Putamen (tissue), 1 donor: Measurements from ENCODE around the gene MAGEA6.
"Not testable (repeated sequence)": the region's sequence is repeated elsewhere in the genome, so short reads cannot be mapped to it uniquely, and the experiment has no call there.

Experiments used
- DNase-seq: peaks from one replicate; pipeline ENCODE4 v3.0.0-alpha.2; 2016; ENCODE audit warnings: low spot score

MAGEA6 gene, protein sequence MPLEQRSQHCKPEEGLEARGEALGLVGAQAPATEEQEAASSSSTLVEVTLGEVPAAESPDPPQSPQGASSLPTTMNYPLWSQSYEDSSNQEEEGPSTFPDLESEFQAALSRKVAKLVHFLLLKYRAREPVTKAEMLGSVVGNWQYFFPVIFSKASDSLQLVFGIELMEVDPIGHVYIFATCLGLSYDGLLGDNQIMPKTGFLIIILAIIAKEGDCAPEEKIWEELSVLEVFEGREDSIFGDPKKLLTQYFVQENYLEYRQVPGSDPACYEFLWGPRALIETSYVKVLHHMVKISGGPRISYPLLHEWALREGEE

DNA sequence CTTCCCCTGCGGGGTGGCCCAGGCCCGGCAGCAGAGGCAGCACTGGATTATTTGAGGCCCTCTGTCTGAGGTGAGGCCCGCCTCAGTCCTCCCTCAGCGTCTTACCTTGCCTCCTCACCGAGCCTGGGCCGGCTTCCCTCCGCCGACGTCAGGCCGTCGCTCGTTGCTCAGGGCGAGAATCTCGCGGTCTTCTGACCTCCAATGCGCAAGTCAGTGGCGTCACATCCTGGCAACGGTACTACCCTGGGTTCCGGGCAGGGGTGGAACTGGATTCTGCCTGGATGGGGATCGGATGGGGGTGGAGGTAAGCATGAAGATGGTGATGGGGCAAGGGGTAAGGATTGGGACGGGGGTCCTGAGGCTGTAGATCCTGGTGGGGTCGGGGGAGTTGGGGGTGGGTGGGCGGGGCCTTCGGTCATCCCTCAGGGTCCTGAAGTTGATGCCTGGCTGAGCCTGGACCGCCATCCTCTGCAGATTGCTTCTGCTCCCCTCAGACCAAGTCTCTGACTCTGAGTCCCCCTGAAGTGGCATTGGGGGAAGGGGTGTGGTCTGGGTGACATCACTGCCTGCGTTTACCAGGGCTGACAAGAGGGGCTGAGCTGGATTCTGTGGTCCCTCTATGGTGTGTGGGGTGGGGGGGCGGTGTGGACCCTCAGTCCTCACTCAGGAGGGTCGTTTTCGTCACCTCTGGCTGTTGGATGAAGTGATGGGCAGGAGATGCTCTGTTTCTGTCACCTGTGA is at the start of gene MAGEA6:
Gene MAGEA6, minus strand, starts transcription at position 141 of the 741 bp plus-strand sequence. CDS start 2,039 bp downstream, outside the sequence.
- DNase-seq, result not testable (repeated sequence)

DNA sequence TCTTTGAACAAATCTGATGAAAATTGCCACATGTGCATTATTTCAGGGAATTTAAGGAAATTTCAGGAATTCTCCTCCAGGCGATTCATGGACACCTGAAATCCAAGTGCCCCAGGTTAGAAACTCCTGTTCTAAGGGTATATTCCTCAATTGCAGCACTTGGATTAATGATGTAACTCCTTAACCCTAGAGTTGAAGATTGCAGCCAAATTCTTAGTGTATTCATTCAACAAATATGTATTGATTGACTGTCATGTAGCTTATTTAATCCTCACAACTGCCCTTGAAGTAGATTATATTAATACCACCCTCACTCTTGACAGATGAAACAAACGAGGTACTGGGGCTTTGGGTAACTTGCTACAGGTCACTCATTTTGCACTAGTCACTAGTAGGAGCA is 49.8 kb upstream of the MAGEA6 start:
- DNase-seq, result no peak

DNA sequence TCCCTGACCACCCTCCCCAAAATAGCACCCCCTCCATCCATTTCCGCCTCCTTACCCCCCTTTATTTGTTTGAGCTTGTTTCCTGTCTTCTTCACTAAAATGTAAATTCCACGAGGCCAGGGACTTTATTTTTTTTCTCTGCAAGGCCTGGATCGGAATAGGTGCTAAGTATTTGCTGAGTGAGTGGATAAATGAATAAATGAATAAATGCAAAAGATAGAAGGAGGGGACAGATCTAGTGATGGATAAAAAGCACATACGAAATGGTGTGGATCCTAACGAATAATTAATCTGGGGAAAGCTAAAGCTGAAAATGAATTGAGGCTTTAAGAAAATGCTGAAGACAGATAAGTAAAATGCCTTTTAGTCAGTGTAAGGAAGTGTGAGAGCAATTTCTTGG is 48.9 kb upstream of the MAGEA6 start:
- no peak for DNase-seq

DNA sequence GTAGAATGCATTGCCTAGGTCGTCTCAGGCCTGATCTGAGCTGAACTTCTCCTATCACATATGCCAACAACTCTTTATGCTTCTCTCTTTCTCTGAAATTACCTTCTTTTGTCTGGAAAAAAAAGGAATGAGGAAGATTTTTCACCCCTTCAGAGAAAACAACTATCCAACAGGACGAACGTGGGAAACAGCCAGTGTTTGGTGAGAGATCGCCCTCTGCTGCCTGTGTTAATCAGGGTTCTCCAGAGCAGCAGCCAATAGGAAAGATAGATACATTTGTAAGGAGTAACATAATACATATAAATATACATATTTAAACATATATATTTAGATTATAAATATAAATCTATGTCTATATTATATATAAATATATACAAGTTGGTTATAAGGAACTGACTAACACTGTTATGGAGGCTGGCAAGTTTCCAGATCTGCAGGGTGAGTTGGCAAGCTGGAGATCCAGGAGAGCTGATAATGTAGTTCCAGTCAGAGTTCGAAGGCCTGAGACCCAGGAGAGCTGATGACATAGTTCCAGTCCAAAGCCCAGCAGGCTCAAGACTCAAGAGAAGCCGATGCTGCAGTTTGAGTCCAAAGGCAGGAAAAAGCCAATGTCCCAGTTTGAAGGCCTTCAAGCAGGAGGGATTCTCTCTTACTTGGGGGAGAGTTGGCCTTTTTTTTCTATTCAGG is 47.7 kb upstream of the MAGEA6 start:
- no peak for DNase-seq

DNA sequence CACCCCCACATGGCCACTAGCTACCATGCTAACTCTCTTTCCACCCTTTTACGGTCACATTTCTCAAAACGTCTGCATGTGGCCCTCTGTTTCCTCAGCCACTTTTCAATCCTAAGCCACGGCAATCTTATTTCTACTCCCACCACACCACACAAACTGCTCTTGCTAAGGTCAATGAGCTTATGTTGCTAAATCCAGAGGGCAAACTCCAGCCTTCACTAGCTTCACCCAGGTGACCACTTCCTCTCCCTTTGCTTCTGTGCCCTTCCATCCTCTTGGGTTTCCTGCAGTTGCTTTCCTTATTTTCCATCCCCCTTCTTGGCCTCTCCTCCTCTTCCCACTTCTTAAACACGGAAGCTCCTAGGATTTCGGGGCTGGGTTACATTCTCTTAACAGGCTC is 44.6 kb upstream of the MAGEA6 start:
- no peak for DNase-seq

DNA sequence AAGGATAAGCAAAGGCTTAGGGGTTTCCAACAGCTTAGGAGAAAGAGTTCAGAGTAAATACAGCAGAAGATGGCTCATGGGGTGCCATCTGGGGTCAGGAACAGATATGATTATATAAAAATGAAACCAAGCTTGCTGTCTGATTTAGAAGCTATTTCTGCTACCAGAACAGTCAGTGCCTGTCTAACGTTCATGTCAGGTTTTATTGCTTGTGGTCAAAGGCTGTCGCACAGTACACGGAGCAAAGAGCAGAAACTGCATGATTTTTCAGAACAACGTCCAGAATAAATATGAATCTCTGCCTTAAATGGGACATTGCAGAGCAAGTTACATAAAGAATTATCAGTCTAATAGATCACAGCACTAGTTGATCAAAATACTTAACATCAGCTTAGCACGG is 43.7 kb upstream of the MAGEA6 start:
- no peak for DNase-seq

DNA sequence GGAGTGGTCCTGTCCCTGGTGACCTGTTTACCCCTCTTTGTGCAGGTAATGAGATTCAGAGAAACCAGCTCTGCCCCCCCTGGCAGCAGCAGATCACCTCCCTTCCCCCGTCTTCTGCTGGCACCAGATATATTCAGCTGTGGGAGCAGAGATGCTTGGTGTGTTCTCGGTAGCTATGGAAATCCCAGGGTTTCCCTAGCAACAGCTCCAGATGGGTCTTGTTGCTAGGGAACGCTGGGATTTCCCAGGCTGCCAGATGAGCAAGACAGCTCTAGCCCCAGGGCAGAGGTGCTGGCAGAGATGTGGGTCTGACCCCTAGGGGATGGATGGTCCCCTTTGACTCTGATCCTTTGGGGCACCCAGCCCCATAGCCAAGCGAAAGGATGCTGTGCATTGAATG is 40.9 kb upstream of the MAGEA6 start:
- peak; percentile 28 for DNase-seq

DNA sequence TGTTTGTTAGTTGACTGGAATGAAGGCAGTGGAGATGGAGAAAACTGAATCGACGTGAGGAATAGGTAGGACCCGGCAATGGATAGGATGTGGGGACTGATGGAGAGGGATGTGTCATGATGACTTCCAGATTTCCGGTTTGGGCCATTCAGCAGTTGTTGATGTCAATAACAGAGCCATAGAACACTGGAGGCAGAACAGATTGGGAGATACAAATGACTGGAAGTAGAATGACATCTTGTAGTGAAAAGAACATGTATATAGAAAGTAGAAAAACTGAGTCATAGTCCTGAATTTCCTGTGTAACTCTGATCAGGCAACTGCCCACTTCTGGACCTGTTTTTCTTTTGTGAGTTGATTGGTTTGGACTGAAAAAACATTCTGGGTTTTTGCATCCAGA is 36.5 kb upstream of the MAGEA6 start:
- no peak for DNase-seq

DNA sequence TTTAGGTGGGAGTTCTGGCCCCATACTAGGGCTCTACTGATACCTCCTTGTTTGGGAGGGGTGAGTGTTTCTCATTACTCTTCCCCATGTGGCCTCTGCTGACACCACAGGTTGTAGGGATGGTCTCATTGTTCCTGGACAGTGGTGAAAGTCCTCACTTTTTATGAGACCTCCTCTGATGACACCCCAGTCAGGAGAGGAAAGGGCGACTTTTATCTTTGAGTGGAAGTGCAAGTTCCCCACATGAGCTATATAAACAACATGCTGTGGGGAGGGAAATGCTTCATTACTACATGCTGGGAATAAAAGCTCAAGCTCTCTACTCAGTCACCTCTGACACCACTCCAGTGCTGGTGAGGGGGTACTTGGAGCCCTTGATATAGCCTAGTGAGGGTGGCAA is 29.5 kb upstream of the MAGEA6 start:
- no peak for DNase-seq

DNA sequence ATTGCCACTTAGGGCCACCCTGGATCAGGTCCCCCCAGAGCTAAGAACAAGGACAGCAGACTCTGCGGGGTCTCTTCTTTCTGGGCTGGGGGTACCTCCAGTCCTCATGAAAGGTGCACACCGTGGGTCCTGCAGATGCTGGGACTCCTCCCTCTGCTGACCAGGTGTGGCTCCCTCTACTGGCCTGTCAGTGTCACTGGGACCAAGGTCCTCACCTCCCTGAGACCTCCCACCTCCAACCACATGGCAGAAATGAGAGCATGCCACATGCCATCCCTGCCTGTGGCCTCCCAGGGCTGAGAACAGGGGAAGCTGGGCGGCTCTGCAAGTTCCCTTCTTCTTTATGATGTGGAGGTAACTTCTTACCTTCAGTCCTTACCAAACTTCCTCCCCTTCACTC is 17.6 kb upstream of the MAGEA6 start:
- not testable (repeated sequence) for DNase-seq

DNA sequence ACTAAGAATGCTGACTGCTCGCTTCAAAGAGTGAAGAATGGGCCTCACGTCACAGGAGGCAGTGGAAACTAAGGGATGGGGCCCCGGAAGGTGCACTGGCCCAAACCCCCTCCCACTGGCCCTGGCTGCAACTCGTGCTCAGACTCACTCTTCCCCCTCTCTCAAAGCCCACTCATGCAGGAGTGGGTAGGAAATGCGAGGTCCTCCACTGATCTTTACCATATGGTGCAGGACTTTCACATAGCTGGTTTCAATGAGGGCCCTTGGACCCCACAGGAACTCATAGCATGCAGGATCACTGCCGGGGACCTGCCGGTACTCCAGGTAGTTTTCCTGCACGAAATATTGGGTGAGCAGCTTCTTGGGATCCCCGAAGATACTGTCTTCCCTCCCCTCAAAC is 2.9 kb downstream of the MAGEA6 start:
- DNase-seq, result not testable (repeated sequence)

DNA sequence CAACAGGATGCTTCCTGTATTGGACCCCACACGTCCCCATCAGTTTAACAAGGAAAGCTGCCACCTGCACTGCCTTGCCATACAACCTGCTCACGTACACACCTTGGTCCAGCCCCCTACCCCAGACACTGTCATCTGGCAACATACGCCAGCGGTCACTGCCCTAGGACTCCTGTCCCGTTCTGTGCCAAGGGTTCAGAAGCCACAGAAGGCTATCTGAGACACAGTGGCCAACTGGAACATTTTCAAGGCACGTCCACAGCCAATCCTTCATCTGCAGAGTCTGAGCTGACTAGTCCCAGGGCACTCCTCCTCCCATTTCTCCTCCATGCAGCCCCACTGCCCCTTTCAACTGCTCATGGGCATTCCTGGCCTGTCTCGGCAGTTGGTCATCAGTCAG is 7.9 kb downstream of the MAGEA6 start:
- not testable (repeated sequence) for DNase-seq

DNA sequence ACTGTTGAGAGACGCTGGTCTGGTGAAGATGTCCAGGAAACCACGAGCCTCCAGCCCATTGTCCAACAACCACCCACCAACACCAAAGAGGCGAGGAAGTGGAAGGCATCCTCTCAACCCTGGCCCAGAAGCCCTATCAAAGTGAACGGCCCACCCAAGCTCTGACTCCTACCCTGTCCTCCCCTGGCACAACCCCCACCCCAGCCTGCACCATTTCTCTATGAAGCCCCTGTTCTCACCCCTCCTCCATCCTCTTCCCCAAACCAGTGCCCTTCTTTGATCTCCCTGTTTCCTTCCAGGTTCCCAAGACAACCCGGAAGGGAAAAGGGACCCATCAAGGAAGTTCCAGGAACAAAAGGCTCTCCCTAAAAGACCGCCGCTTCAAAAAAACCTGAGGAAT is 9.9 kb downstream of the MAGEA6 start:
- DNase-seq, result not testable (repeated sequence)

DNA sequence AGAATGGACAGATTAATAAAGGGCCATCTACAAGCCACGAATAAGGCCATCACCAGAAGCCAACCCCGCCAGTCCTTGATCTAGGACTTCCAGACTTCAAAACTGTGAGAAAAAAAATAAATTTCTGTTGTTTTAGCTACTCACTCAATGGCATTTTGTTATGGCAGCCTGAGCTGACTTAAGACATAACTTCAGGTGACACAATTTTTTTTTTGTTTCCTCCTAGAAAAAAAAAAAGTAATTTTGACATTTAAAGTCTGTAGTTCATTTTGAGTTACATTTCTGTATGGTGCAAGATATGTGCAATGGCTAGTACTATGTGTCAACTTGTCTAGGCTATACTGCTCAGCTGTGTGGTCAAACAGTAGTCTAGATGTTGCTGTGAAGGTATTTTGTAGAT is 10.6 kb downstream of the MAGEA6 start, which contains the start of gene CSAG3:
Gene CSAG3, plus strand, starts transcription at position 301 of the 400 bp plus-strand sequence.
- not testable (repeated sequence) for DNase-seq

DNA sequence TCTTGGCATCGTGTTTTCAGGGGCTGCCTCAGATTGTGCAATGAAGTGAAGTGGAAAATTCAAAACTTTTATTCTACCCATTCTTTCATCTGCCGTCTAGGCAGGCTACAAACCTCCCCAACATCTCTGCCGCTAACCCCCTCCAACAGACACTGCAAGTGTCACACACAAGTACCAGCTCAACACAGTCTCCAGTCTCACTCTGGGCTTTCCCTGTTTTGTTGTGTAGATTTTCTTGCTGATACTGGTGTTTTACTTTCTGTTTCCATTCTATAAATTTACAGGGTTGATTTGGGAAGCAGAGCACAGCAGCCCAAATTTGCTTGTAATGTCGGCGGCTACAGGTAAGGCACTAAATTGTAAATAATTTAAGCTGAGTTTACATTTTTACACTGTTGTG is 14.6 kb downstream of the MAGEA6 start:
- not testable (repeated sequence) for DNase-seq

DNA sequence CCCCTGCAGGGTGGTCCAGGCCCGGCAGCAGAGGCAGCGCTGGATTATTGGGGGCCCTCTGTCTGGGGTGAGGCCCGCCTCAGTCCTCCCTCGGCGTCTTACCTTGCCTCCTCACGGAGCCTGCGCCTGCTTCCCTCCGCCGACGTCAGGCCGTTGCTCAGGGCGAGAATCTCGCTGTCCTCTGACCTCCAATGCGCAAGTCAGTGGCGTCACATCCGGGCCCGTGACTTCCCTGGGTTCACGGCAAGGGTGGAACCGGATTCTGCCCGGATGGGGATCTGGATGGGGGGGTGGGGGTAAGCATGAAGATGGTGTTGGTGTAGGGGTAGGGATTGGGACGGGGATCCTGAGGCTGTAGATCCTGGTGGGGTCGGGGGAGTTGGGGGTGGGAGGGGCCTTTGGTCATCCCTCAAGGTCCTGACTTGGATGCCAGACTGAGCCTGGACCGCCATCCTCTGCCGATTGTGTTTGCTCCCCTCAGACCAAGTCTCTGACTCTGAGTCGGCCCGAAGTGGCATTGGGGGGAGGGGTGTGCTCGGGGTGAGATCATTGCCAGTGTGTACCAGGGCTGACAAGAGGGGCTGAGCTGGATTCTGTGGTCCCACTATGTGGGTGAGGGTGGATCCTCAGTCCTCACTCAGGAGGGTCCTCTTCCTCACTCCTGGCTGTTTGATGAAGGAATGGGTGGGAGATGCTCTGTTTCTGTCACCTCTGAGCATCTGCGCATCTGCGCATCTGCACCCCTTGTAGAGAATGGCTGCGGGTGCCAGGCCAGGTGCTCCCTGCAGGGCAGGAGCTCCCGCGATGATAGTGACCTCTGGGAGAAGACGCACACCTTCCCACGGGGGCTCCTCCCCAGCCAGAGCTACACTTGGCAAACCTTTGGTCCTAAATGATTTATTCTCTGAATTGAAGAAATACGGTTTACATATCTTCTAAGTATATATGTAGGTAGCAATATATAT is 15.5 kb downstream of the MAGEA6 start, which contains the start of gene MAGEA2:
Gene MAGEA2, minus strand, starts transcription at position 157 of the 965 bp plus-strand sequence. CDS start 2,479 bp downstream, outside the sequence.
- DNase-seq, result not testable (repeated sequence)

DNA sequence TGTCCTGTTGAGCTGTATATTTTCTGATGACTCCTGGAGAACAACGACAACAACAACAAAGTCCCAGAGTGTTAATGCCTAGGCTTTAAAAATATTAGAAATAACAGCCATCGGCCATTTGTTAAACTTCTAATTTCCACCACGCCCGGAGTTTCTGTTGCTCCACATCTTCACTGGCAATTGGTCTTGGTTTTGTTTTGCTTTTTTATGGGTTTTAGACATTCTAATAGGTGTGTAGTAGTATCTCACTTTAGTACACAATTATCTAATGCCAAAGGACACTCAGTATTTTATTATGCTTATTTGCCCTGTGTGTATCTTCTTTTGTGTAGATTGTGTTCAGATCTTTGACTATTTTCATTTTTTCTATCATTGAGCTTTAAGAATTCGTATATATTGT is 30.9 kb downstream of the MAGEA6 start:
- DNase-seq, result no peak

DNA sequence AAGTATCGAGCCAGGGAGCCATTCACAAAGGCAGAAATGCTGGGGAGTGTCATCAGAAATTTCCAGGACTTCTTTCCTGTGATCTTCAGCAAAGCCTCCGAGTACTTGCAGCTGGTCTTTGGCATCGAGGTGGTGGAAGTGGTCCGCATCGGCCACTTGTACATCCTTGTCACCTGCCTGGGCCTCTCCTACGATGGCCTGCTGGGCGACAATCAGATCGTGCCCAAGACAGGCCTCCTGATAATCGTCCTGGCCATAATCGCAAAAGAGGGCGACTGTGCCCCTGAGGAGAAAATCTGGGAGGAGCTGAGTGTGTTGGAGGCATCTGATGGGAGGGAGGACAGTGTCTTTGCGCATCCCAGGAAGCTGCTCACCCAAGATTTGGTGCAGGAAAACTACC is 33.0 kb downstream of the MAGEA6 start:
- DNase-seq, result not testable (repeated sequence)

DNA sequence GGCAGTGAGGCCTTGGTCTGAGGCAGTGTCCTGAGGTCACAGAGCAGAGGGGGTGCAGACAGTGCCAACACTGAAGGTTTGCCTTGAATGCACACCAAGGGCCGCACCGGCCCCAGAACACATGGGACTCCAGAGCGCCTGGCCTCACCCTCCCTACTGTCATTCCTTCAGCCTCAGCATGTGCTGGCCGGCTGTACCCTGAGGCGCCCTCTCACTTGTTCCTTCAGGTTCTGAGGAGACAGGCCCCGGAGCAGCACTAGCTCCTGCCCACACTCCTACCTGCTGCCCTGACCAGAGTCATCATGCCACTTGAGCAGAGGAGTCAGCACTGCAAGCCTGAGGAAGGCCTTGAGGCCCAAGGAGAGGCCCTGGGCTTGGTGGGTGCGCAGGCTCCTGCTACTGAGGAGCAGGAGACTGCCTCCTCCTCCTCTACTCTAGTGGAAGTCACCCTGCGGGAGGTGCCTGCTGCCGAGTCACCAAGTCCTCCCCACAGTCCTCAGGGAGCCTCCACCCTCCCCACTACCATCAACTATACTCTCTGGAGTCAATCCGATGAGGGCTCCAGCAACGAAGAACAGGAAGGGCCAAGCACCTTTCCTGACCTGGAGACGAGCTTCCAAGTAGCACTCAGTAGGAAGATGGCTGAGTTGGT is 33.5 kb downstream of the MAGEA6 start:
- DNase-seq, result no peak

DNA sequence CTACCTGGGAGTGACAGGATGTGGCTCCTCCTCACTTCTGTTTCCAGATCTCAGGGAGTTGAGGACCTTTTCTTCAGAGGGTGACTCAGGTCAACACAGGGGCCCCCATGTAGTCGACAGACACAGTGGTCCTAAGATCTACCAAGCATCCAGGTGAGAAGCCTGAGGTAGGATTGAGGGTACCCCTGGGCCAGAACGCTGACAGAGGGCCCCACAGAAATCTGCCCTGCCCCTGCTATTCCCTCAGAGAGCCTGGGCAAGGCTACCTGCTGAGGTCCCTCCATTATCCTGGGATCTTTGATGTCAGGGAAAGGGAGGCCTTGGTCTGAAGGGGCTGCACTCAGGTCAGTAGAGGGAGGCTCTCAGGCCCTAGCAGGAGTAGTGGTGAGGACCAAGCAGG is 34.4 kb downstream of the MAGEA6 start:
- no peak for DNase-seq
